Stimulated activated CD8-positive, alpha-beta memory T cell treated with anti-CD3 and anti-CD28 coated beads, Interleukin-4, amount 100 ng/mL, for 1 hour (primary cell): ENCODE measurements around the gene VWF.

Source experiments
- DNase-seq, 2 donors: peaks; one replicate each; pipeline ENCODE4 v3.0.0-alpha.2; 2020; ENCODE audit warnings: low read depth in 2 of 2, low spot score in 1 of 2

VWF gene

DNA sequence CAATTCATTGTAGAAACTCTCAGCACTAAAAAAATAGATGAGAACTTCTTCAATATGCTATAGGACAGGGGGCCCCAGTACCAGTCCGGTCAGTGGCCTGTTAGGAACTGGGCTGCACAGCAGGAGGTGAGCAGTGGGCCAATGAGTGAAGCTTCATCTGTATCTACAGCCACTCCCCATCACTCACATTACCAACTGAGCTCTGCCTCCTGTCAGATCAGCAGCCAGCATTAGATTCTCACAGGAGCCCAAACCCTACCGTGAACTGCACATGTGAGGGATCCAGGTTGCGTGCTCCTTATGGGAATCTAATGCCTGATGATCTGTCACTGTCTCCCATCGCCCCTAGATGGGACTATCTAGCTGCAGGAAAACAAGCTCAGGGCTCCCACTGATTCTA, 163.7 kb downstream of the VWF start:
- DNase-seq, result no peak

DNA sequence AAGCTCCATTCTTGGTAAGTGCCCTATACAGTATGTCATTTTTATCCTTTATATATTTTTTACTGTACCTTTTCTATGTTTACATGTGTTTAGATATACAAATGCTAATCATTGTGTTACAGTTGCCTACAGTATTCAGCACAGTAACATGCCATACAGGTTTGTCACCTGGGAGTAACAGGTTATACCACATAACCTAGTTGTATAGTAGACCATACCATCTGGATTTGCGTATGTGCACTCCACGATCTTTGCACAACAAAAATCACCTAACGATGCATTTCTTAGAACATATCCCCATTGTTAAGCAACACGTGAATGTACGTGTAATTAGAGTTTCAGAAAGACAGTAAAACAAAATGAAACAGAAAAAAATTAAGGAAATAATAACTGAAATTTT, 167.5 kb downstream of the VWF start:
- no peak for DNase-seq

DNA sequence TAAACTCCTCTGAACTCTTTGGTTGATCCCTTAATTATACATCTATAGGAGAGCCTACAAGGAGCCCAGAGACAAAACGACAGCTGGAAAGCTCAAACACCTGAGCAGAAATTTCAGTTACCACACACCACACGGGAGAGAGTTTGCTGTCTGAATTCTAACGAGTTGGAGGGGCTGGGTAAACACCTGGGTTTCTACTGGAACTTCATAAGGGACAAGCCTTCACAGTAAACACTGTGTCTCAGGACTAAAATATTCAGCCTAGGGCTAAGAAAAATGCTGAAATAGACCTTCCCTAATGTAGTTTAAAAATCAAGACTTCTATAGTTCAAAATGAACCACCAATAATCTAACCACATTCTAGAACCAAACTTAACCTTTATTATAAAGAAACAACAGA, 169.8 kb downstream of the VWF start:
- no peak for DNase-seq

DNA sequence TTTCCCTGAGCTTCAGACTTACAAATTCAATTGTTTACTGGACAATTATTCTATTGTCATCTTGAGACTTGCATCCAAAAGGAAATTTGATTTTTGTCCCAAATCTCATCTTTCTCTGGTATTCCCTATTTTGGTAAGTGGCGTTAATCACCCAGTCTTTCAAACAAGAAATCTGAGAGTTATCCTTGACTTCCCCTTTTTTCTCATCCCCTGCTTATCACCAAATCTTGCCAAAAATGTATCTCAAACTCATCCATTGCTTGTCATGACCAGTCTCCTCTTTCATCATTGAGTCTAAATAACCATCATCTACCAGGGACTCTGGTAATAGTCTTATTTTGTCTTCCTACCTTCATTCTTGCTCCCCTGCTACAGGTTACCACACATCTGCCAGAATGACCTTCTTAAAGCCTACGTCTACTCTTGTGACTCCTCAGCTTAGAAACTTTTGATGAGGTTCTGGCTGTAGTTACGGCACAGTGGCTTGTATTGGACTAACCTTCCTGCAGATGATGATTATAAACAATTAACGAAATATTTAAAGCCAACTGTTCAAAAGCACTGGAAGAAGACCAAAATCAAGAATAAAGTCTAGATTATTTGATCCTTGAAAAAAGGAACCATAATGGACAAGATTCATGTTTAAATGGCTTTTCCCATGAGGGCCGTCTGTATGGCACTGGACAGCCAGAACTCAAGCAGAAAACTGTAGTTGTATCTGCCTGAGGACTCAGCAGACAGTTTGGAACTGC, 170.5 kb downstream of the VWF start:
- no peak for DNase-seq

DNA sequence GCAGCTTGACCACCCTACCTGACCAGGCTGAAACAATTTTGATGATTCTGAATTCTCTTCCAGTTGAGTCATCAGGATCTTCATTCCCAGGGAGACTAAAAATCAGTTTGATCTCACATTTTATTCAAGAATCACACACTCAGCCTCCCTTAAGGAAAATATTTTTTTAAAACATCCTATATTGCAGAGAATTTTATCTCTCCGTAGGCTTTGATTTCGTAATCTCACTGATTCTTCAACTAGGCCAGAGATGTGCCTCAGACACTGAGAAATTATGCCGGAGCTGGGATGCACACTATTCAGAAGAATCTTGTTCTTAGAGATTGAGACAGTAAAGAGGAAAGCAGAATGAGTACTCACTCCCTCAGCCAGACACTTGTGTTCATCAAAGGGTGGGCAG, 172.4 kb downstream of the VWF start:
- DNase-seq, result no peak

DNA sequence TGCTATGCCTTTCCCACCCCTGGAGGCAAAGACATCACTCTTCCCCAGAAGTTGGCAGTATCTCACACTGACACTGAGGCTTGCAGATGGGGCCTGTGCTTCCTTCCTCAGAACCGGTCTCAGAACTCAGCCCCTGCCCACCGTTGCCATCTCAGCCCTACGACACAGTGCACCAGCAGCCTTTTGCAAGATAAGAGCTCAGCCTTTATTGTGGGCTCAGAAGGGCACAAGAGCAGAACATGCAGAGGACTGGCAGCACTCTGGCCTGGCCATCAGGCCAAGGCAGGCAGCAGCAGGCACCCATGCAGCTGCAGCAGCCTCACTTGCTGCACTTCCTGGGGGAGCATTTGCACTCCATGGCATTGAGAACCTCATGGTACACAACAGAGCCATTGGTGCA, 175.8 kb downstream of the VWF start:
- no peak for DNase-seq

DNA sequence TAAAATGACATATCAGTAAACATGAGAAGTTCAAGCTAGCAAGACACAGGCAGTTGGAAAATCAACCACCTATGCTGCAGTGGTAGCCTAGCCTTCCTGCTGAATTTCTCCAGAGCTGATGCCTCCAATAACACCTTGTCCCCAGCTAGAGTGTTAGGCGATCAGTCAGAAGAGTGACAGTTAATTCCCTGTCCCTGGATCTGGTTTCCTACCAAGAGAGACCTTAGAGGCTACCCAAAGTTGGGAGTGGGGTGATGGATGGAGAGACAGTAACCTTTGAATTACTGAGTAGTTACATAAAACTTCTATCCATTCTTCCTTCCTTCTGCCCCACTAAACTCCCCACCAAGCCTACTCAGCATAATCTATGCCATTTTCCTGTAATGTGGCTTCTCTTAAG, 177.5 kb downstream of the VWF start:
- DNase-seq, result no peak

- no peak for DNase-seq
Measured at GRCh38 chr12:5946388-5946787, 178.1 kb downstream of the VWF start.

DNA sequence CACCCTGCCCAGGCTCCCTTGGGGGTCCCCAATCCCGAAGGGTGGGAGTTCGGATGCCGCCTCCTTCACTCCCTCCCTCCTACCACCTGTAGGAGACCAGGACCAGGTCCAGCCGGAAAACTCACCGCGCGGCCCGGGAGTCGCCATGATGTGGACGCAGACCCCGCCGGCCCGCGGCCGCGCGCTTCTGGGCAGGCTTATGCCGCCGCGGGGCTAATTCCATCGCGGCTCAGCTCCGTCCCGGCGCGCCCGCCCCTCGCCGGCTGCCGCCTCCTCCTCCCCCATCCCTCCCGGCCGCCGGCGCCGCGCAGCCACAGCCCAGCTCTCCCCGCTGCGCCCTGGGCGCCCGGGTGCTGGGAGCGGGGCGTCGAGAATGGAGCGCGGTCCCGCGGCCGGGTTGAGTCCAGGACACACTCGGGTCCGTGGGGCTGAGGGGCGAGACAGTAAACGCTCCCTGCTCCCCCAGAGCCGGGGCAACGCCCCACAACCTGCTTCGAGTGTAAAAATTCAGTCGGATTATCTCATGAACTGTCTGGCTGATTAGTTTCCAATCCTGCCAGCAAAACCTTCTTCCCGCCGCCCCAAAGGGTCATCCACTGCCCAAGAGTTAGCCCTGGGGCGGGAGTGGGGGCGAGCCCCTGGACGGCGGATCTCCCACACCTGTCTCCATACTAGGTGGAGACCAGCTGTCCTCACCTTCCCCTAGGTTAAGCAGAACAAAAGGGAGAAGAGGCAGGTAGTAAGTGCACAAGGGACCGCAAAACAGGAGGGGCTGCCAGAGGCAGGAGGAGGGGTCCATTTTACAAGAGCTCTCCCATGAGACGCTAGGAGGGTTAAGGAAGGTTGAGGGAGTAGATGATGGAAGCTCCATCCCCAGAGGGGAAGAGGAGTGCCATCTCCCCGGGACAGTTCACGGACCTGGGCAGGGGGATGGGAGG, 179.1 kb downstream of the VWF start, which contains the start of gene ANO2:
Gene ANO2 (minus strand): TSS at position 189 of the 938 bp plus-strand sequence. CDS start 42 bp downstream, at position 147.
- no peak for DNase-seq

- no peak for DNase-seq
Measured at GRCh38 chr12:5944688-5945070, 179.8 kb downstream of the VWF start.

DNA sequence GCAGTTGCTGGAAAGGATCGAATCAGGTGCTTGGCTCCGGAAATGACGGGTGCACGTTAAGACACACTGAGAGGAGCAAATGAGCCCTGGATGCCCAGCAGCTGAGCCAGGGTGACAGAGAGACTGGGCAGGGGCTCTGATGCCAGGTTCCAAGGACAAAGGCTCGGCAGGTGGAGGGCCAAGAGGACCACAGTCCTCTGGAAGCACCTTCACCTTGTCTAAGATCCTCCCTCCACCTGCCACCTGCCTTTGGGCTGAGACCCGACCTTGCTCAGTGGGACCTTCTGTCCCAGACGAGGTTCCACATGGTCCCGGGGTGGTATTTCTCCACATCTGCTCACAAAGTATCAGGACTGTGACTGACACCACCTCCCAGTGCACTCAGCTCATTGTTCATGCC, 180.4 kb downstream of the VWF start:
- DNase-seq, result no peak

- no peak for DNase-seq
Measured at GRCh38 chr12:5941907-5942306, 182.6 kb downstream of the VWF start.

- no peak for DNase-seq
Measured at GRCh38 chr12:5927732-5928516, 196.5 kb downstream of the VWF start.

- DNase-seq, result no peak
Measured at GRCh38 chr12:5925646-5926045, 198.8 kb downstream of the VWF start.

- DNase-seq, result no peak
Measured at GRCh38 chr12:5924342-5924741, 200.1 kb downstream of the VWF start.

DNA sequence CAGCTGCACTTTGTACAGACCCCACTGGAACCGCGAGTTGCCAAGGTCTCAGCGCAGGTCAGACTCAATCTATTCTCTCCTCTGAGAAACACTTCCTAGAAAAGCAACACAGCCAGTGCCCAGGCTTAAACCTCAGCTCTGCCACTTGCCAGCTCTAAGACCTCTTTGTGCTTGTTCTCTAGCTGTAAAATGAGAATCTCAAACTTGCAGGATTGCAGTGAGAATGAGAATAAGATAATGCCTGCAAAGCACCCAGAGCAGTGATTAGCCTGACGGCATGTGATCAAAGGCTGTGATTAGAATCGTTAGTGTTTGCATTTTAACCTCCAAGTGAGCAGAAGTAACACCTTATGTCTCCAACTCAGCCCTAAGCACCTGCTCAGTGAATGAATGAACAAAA, 200.7 kb downstream of the VWF start:
- DNase-seq, result no peak

GRCh38 chr12:5923043-5923605, 201.3 kb downstream of the VWF start:
- no peak for DNase-seq

GRCh38 chr12:5921966-5922899, 202.2 kb downstream of the VWF start:
- DNase-seq, result no peak

- DNase-seq, result no peak
Measured at GRCh38 chr12:5921027-5921909, 203.2 kb downstream of the VWF start.
